GM19351 (cell line): Measurements from ENCODE around the gene IL6ST.
"Not testable (repeated sequence)": the region's sequence is repeated elsewhere in the genome, so short reads cannot be mapped to it uniquely, and the experiment has no call there.

Experiments used
- ATAC-seq: cut with Tn5 transposase; IDR thresholded peaks from one replicate; pipeline ENCODE4 v1.9.1; 2021; ENCODE audit warnings: mild to moderate bottlenecking, moderate library complexity; ENCODE audit not compliant: unreplicated experiment

The IL6ST gene

DNA sequence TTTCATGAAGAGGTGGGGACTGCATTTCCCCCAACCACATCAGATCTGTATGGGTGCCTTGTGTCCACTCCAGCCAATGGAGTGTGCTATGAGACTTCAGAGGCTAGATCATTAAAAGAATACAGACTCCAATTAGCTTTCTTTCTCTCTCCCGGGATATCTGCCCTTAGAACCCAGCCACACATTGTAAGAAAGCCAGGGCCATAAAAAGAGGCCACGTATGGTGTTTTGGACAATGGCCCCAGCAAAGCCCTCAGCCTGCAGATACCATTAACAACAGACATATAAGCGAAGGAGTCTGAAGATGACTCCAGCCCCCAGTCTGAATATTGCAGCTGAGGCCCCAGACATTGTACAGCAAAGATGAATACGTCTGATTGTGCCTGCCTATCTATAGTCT is 21.5 kb downstream of the IL6ST start:
- no peak for ATAC-seq

DNA sequence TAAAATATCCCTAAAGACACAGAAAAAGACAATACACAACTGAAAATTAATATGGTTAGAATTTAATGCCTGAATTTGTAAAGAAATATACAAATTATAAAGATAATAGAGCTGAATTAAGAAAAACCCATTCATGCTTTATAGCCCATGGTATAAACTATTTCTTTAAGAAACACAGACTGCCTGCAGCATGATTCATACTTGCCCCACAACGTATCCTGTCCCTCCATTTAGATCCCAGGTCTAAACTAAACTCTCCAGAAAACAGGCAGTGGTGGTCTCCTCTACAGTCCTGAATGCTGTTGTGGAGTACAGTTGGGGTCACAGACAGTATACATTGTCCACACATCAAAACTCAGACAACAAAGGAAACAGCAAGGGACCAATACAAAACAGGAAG is 24.8 kb downstream of the IL6ST start:
- no peak for ATAC-seq

DNA sequence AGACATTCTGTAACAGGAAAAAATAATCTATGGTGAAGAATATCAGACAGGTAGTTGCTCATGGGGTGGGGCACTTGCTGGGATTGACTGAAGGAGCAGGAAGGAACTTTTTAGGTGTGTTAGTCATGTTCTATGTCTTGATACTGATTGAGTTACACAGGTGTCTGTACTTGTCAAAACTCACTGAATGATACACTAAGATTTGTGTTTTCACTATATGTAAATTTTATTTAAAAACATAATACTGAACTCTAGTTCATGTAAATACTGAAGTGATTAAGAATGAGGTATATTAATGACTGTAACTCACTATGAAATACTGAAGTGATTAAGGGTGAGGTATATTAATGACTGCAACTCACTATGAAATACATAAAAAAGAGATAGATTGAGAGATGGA is 28.5 kb downstream of the IL6ST start:
- ATAC-seq, result no peak

DNA sequence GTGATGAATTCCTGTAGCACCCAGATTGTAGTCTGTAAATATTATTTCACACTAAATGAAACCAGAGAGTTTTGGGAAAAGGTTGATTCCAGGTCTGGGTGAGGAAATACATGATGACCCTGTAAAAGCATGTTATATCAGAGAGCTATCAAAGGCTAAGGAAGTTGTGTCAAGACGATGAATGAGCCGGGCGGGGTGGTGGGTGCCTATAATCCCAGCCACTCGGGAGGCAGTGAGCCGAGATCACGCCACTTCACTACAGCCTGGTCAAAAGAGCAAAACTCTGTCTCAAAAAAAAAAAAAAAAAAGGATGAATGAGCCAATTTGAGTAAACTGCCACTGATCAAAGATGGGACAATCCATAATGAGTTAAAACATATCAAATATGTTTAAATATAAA is 29.2 kb downstream of the IL6ST start:
- ATAC-seq, result no peak

DNA sequence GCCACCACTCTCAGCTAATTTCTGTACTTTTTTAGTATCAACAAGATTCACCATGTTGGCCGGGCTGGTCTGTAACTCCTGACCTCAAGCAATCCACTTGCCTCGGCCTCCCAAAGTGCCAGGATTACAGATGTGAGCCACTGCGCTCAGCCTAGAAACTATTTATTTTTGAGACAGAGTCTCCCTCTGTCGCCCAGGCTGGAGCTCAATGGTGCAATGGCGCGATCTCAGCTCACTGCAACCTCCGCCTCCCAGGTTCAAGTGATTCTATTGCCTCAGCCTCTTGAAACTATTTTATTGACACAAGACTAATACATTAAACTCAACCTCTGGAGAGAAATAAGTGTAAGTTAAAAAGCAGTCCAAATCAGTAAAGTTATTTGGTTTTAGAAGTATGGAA is 34.0 kb downstream of the IL6ST start:
- no peak for ATAC-seq

DNA sequence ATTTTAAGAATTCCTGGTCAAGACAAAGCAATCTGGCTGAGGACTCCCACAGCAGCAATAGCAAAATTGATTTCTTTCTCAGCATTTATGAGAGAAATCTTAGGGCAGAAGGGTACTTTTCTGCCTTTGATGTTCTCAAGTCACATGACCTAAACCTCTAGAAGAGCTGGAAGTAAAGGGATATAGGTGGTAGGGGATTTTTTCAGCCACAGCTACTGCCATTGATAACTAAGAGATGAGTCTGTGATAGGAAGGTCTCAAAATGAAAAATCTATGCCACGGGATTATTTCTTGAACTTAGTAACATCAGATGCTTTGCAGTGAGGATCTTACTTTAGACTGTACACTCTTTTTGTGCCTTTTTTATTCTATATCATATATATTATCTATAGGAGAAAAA is 35.6 kb downstream of the IL6ST start:
- no peak for ATAC-seq

DNA sequence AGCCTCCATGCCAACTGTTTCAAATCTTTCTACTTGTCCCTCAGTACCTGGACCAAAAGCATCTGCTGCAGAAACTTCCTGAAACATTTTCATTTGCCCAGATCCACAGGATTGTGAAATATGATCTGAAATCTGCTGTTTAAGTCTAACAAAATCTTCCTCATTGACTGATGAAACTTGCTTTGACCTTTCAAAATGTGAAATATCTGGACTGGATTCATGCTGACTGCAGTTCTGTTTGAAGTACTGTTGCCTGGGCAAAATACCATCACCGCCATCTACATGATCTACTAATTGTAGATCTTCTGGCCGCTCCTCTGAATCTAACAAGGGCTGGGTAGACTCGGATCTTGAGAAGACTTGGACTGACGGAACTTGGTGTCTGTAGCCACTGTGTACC is 53.6 kb downstream of the IL6ST start:
- ATAC-seq, result not testable (repeated sequence)

DNA sequence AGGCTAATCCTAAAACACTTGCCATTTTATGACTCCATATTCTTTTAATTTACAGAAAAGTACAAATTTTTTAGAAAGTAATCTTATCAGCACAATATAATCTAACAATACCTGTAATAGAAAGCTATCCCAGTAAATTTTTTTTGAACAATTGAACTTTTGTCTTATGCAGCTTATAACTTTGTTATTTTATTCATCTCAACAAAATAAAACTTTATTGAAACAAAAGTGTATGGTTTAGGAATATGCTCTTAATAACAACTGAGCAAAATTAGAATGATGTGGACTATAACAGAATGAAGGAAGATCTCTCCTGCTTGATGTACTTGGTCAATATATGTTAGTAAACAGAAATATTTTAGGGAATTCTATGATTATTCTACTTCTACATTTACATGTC is 57.2 kb downstream of the IL6ST start:
- not testable (repeated sequence) for ATAC-seq

DNA sequence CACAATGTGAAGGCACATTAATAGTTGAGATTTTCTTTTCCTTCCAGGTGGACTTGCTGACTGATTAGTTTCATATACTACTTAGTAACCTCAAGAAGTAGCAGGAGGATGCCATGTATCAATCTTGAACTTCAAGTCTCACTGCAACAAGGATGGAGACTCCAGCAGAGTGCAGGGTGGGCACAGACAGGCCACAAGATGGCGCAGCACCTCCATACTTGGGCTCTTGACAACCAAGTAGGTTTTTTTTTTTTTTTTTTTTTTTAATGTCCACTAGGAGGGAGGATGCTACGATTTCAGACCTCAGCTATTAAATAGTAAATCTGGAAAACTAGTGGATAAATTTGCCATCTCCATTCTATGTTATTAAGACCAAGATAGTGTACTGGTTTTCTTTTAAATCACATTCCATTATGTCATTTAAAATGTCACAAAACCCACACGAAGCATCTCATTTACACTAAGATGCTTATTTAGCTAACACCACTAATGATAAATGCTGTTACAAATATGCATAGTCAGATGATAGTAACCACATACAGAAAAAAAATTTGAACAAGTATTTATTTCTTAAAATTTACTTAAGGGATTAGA is 58.6 kb downstream of the IL6ST start:
- ATAC-seq, result peak; percentile 69

DNA sequence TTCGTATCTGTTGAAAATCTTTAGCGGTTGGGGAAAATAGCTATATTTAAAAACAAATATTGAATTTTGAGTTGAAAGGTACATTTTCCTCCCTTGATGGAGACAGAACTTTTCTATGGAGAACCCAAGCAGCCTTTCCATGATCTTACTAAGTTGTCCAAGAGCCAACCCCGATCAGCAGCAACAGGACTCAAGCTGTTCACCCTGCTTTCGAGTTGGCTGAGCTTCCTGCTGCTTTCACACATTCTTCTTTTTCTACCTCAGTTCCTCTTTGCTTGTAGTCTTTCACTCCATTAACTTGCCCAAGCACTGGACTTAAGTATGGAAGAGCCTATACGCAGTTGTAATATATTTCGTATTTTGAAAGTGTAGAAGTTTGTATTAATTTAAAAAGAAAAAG is 59.4 kb downstream of the IL6ST start:
- ATAC-seq, result no peak

DNA sequence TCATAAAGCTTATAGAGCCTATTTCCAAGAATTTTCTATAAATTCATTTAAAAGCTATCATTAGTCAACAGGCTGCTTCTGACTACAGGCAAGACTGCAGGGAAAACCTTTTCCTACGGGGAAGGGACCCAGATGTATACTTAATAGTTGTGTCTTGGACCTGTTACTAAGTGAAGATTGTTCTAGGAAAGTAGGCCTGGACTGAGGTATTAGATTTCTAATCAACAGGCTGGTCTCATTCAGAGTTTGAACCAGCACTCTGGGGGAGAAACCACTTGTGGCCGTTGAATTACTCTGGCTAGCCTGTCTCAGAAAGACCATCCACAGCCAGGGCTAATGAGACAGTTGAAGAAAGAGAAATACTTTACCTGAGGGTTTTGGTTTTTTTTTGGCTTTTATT is 60.0 kb downstream of the IL6ST start:
- no peak for ATAC-seq

DNA sequence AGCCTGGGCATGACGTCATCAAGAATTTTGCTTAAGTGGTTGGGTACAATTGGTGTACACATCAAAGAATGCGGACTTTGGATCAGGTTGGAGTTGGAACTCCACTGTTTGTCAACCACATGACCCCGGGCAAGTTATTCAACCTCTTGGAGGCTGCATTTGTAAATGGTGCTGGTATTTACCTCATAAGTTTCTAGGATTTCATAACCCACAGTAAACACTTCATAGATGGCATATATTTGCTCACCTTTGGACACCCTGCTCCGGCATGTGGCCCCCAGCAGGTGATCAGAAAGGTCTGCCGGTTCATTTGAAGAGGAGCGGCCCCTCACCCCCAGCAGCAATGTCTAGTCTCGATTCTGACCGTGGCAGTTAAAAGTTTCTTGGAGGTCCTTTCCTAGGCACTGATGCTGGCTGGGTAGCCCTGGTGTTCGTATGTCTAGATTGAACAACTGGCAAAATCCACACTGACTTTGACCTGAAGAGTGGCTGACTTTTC is 60.6 kb downstream of the IL6ST start:
- ATAC-seq, result no peak

DNA sequence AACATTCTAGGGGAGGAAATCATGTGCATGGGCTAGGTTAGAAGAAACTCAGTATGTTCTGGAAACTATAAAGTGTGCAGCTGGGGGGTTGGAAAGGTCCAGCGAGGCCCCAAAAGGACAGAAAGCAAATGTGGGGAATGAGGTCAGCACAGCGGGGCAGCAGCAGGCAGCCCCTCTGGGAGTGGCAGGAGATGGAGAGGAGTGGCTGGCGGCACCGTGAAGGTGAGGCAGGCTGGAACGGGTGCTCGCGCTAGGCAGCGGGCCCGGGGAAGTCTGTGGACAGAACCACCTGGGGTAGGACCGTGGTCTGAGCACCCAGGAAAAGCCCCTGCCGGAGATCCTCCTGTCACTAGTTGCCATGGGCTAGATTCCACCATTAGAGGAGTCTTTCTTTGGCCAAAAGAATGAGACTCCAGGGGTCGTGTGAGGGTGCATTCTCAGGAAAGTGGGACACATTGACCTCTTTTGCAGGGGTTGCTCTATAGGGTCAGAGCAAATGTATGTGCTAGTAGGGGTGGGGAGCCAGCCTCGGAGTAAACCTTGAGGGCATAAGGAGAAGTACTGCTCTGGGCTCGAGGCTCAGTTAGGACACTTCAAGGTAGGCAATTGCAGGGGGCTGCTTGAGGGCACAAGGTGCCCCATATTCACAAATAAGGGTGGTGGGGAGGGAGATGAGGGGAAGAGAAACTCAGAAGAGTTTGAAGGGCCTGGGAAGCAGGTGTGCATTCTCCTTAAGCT is 61.2 kb downstream of the IL6ST start:
- ATAC-seq, result no peak

DNA sequence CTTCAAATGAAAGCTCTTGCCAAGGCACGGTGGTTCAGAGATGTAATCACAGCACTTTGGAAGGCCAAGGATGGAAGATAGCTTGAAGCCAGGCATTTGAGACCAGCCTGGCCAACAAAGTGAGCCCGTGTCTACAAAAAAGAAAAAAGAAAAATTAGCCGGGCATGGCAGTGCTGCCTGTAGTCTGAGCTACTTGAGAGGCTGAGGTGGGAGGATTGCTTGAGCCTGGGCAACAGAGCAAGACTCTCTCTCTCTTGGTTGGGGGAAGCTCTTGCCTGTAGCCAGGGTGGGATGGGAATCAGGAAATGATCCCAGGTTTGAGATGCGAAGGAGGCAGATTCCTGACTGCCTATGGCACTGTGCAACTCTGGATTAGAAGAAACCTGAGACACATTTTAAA is 62.1 kb downstream of the IL6ST start:
- no peak for ATAC-seq

DNA sequence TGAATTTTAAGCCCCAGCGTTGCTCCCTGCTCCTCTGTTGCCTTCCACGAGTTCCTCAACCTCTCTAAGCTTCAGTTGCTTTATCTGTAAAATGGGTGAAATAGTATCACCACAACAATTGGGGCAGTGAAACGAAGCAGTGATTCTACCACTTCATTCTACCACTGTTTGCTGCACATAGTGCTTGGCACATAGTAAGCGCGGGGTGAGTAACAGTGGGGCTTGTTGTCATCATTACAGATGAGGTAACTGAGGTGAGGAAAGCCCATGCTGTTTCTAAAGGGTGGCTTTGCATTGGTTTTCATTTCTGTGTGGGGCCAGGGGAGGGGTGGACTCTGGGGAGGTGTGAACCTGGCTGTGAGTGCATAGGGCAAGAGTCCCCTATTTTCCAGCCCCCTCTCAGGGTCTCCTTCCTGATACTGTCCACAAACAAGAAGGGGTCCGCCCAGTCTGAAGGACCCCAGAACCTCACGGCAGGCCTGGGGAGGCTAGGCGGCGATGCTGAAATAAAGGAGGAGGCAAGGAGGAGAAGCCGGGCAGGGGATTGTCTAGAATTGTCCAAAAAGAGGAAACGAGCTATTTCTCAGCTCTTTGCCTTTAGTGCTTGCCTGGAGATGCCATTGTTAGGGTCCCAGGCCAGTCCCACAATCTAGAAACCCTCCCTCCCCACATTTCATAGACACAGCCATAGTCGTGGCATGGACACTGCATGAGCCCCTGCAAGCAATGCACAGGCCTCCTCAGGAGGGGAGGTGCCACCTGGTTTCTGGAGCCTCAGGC is 65.6 kb downstream of the IL6ST start:
- ATAC-seq, result no peak

DNA sequence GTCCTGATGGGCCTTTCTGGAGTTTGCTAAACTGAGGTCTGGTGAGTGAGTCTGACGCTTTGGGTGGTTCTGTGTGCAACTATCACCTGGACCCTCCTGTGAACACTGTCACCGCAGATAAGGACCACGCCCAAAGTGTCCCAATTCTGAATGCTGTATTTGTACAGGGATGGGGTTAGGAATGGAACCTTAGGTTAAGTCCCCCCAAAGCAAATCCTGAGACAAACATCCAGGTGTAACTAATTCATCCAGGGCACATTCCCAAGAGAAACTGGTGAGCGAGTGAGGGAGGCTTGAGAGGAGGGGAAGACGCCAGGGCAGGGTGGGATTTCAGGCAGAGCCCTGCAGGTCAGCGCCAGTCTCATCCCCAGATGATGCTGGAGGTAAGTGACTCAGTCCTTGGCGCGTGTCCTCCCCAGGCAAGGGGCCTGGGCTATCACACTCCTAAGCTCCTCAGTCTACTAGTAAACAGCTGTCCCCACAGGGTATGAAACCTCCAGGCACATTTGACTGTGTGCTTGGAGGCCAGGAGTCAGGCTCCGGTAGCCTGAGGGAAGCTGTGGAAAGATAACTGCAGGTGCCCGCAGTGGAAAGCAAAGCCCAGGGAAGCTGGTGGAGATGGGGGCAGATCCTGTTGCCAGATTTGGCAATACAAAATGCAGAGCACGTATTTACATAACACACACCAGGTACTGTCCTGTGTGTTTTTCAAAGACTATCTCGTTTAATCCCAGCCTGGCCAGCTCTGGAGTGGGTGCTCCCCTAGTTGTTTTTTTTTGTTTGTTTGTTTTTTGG is 66.7 kb downstream of the IL6ST start:
- no peak for ATAC-seq

DNA sequence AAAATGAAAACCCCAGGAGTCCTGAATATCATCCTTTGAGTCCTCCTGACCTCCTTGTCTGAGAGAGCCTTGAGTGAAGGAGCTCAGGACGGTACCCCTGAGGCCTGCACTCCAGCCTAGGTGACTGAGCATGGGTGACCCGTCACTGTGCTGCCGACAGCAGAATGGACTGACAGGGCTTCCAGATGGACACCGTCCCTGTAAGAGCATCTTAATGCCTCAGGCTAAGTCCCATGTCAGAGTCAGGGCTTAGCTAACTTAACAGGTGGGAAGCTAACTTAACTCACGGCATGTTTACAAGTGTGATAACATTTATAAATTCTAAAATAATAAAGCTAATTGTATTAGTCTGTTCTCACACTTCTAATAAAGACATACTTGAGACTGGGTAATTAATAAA is 68.3 kb downstream of the IL6ST start:
- no peak for ATAC-seq

DNA sequence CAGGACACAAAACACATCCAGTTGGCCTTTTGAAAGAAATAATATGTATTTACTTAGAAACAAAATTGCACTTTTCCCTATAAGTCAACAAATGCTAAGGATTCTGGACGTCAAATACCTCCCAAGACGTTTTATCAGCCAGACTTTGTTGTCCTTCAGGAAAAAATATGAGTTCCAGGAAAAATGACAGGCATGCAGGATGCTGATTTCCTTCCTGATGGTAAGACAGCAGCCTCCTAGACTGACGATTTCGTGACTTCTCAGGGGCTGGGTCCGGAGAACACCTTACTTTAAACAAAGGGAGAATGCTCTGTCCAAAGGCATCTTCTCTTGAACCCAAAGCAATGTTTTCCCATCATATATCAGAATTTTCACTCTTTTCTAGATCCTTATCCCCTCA is 69.1 kb downstream of the IL6ST start:
- ATAC-seq, result no peak

DNA sequence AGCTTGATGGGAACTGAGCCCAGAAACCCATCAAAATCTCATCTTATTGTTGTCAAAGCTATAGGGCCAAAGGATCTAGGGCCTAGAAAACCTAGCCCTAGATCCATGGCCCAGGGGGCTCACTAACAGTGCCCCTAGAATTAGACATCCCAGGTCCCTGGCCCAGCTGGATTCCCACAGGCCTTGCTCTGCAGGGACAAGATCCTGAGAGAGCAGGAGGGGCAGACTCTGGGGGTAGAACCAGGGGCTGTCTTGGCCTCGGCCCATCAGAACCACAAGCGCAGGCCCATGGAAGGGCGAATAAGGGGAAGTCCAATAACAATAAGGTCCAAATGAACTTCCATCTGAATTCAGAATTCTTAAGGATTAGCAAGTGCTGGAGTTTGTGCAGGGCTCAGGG is 69.6 kb downstream of the IL6ST start:
- ATAC-seq, result no peak

DNA sequence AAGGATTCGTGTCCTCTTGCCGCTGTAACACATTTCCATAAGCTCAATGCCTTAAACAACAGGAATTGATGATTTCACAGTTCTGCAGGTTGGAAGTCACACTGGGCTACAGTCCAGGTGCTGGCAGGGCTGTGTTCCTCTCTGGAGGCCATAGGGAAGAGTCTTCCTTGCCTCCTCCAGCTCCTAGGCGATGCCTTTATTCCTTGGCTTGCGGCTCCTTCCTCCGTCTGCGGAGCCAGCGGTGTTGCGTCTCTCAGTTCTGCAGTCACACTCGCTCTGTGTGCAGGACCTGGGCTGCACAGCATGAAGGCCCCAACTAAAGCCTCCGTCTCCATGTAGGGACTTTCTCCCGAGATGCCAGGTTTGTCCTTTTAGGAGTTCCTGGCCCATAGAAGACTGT is 70.0 kb downstream of the IL6ST start:
- no peak for ATAC-seq

DNA sequence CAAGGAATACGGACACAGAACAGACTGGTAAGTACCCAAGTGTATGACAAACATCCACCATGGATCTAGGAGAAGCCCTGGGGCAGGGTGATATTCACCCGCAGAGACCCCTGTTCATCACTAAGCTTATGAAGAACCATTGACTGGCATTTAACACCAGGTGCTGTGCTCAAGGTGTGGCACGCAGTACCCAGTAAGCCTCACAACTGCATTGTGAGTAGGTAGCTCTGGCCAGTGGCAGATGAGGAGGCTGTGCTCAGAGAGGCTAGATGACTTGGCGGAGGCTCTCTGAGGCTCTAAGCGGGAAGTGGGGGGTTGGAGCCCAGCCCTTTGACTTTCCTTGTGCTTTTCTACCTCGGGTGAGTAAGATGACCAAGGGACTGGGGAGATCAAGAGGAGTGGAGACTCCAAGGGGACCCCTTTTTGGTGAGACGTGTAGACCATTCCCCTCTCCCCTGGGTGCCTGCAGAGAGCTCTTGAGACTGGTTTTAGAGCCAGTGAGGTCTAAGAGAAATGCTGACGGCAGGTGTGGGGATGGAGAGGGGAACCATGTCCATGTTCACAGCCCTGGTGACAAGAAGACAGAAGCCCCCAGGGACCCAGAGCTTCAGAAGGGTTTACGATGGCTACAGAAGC is 70.8 kb downstream of the IL6ST start:
- no peak for ATAC-seq
